ENCODE data around the gene PKIG. TPM values are rescaled to one million over a fixed set of nuclear protein-coding genes. Genes with fewer than 3 reads are reported as not detected.

PKIG gene
- total and polyA plus RNA-seq, 2 of the 8 experiments (the other 6 are each of a cell fraction or from before 2014, with no cell fraction given): 26.7 to 34.3 TPM

DNA sequence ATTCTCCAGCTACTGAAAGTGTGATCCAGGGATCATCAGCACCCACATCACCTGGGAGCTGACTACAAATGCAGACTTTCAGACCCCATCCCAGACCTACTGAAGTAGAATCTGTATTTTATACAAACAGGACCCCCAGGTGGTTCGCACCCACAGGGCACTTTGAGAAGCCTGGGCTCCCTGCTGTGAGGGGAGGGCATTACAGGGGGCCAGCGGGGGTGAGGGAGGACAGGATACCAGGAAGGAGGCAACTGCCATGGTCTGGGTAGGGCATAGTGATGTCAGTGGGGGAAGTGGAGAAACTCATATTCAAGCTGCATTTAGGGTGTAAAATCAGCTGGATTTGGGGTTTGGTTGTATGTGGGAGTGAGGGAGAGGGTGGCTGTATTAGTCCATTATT is 71.2 kb downstream of the PKIG start:
- H3K79me1 ChIP-seq (ENCODE audit: low read depth, low read length): no peaks in the 10 kb centered on the region
- 0 out of 2 replicates have a peak overlapping the region, but pooled peaks have one; percentile 68 for H2BK12ac ChIP-seq (ENCODE audit: low read depth, low read length)
- H3K14ac ChIP-seq (ENCODE audit: insufficient read length): no peak overlapping the region
- H4K20me1 ChIP-seq (replicated peaks in 1 of 2; ENCODE audit: control insufficient read depth in 1 of 2, insufficient read depth in 2 of 2, low read length in 2 of 2): no peaks in the 10 kb centered on the region
- H3K23me2 ChIP-seq (ENCODE audit: low read depth, low read length): peaks cover 11% of the 10 kb centered on the region
- ChIA-PET POLR2A (ENCODE audit: partially characterized antibody) (interaction anchor here (0.6 kb wide), 1 partner anchor 13 kb away, joined by 4 read pairs; no protein-coding TSS in a partner anchor), CTCF (ENCODE audit: partially characterized antibody) (interaction anchor here (1.0 to 1.8 kb wide), 3 partner anchors 12 to 79 kb away, joined by 3 to 7 read pairs (median 3); no protein-coding TSS in a partner anchor)
- no peak overlapping the region for H4K91ac ChIP-seq (replicated peaks; ENCODE audit: insufficient read length, low read length)
- no peak overlapping the region for H3K23ac ChIP-seq (ENCODE audit: insufficient read length)
- no peak overlapping the region for H4K5ac ChIP-seq (ENCODE audit: insufficient read length, low read depth, low read length)
- no peak overlapping the region for H3K4me3 ChIP-seq (ENCODE audit: extremely low read depth in 1 of 4, insufficient read depth in 2 of 4, low read depth in 3 of 4, low read length in 4 of 4)
- no peaks in the 10 kb centered on the region for H3K36me3 ChIP-seq (ENCODE audit: control insufficient read depth in 2 of 4, insufficient read depth in 4 of 4, low read length in 3 of 4)
- H2BK15ac ChIP-seq (ENCODE audit: low read length): no peak overlapping the region
- no peak overlapping the region for H2BK20ac ChIP-seq (ENCODE audit: low read length)
- no peak overlapping the region for H3K4ac ChIP-seq (replicated peaks; ENCODE audit: insufficient read length, low read depth, low read length)
- no peak overlapping the region for H2BK120ac ChIP-seq (replicated peaks; ENCODE audit: low read depth, low read length)
- peaks cover 0 to 20% (median 13%) of the 10 kb centered on the region in 4 experiments; a peak in 6 of 7 replicates for H3K27me3 ChIP-seq (replicated peaks in 1 of 4; ENCODE audit: control insufficient read depth in 3 of 4, extremely low read depth in 1 of 4, insufficient read depth in 3 of 4, low read length in 3 of 4)
- H3K4me1 ChIP-seq (replicated peaks in 1 of 4; ENCODE audit: control insufficient read depth in 3 of 4, insufficient read depth in 4 of 4, low read length in 3 of 4): peaks cover 6 to 12% (median 10%) of the 10 kb centered on the region in 4 experiments
- no peak overlapping the region for H3K9ac ChIP-seq (replicated peaks in 1 of 4; ENCODE audit: extremely low read depth in 1 of 4, low read depth in 3 of 4, low read length in 3 of 4)
- TF ChIP-seq RAD21 (IDR thresholded peaks at IDR 0.05 in 1 of 2, conservative IDR thresholded peaks at IDR 0.05 in 1 of 2; ENCODE audit: low read depth in 2 of 2, low read length in 2 of 2): no peak
- no peak for TF ChIP-seq TCF12 (IDR thresholded peaks at IDR 0.05; ENCODE audit: low read depth, low read length)
- H3K4me2 ChIP-seq (ENCODE audit: insufficient read depth in 1 of 2, low read depth in 2 of 2, low read length in 2 of 2): no peak overlapping the region; a peak in 1 of 4 replicates
- no peak overlapping the region for H3K27ac ChIP-seq (ENCODE audit: low read depth, low read length)
- WGBS, 2 experiments (ENCODE audit: extremely low coverage in 1 of 2, insufficient coverage in 1 of 2, insufficient read length in 1 of 2, insufficient replicate concordance in 2 of 2, low coverage in 1 of 2, low lambda C conversion rate in 2 of 2, missing lambda C conversion rate in 1 of 2): 90% methylated on average over 2 of the region's 2 CpGs; no CpG with 5 or more reads in 1 of the 2 experiments
- H2AK5ac ChIP-seq (ENCODE audit: low read depth, low read length): no peak overlapping the region
- FAIRE-seq (no peak), DNase-seq (ENCODE audit: low read depth in 1 of 2, low spot score in 2 of 2) (no peak)
- H2BK5ac ChIP-seq (ENCODE audit: low read depth, low read length): no peak overlapping the region
- peaks cover 9 to 10% of the 10 kb centered on the region in 2 experiments; a peak in 3 of 4 replicates for H3K9me3 ChIP-seq (ENCODE audit: insufficient read depth in 2 of 2, low read depth in 1 of 2, low read length in 1 of 2)
- H3K18ac ChIP-seq (ENCODE audit: extremely low read depth, low read length): no peak overlapping the region
- H4K8ac ChIP-seq (ENCODE audit: extremely low read depth, insufficient read depth, low read length): no peak overlapping the region
- no peaks in the 10 kb centered on the region for H3K79me2 ChIP-seq (ENCODE audit: control insufficient read depth in 1 of 2, insufficient read depth in 2 of 2, low read length in 2 of 2)
- no peak overlapping the region for H2AFZ ChIP-seq (ENCODE audit: low read length)
- no peak overlapping the region for H3K56ac ChIP-seq (replicated peaks; ENCODE audit: insufficient read length, low read depth, low read length)
